ENCODE results near the gene ZNF683.

ZNF683 gene

DNA sequence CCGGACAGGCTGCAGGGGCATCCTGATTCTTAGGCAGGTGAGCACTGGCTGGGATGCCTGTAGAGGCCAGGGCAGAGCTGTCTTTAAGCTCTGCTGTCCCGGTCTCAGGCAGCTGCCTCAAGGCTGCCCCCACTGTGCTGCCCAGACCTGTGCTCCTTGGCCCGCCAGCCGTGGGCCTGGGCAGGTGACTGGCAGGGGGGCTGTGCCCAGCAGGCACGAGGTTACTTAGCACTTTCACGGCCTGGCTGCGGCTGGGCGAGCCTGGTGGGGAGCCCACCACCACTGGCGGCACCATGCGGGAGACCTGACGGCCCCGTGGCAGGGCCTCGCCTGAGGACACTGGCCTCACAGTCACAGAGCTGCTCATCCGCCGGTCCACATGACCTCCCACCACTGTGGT lies 26.8 kb downstream of the ZNF683 start:
- Histone ChIP-seq H3K9me3 (no peaks in the 10 kb centered on the region), H3K4me3 (no peak overlapping the region), H3K36me3 (no peaks in the 10 kb centered on the region), H3K27me3 (peaks cover 0 to 44% of the 10 kb centered on the region in 2 donors), H3K4me1 (no peaks in the 10 kb centered on the region), H3K27ac (no peak overlapping the region)
- DNase-seq = no peak
- intact Hi-C loops (cut with DNase I; ENCODE audit: low total_unique reads) = no loop called here
- TF ChIP-seq CTCF (IDR thresholded peaks at IDR 0.05) = no peak

DNA sequence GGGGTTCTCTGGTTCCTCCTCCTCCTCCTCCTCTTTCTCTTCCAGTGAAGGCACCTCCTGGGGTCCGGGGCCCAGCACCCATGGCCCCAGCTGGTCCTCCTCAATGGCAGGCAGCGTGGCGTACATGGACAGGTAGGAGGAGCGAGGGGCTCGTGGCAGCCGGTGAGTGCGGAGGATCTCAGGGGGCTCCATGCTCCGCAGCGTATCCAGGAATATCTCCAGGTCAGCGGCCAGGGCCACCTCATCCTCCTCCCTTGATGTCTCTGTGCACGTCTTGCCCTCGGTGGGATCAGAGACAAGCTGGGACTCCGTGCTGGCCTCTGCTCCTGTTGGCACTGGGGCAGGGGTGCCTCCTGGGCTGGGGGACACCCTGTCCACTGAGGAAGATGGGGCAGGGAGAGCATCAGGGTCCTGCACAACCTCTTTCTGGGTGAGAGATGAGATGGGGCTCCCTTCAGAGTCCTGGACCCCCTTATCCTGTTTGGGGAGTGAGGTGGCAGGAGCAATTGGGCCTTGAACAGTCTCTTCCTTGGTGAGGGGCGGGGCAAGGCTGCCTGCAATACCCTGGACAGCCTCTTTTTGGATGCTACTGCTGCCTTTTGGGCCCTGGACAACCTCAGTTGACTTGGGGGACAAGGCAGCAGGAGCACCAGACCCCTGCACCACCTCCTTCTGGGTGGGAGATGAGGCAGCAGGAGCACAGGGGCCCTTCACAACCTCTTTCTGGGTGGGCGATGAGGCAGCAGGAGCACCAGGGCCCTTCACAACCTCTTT lies 28.2 kb downstream of the ZNF683 start:
- no peaks in the 10 kb centered on the region for H3K4me1 ChIP-seq
- intact Hi-C loops (cut with DNase I; ENCODE audit: low total_unique reads) = no loop called here
- no peaks in the 10 kb centered on the region for H3K9me3 ChIP-seq
- no peak for DNase-seq
- H3K36me3 ChIP-seq = no peaks in the 10 kb centered on the region
- H3K4me3 ChIP-seq = no peak overlapping the region
- TF ChIP-seq CTCF (IDR thresholded peaks at IDR 0.05) = no peak
- peaks cover 0 to 44% of the 10 kb centered on the region in 2 donors for H3K27me3 ChIP-seq
- no peak overlapping the region for H3K27ac ChIP-seq

DNA sequence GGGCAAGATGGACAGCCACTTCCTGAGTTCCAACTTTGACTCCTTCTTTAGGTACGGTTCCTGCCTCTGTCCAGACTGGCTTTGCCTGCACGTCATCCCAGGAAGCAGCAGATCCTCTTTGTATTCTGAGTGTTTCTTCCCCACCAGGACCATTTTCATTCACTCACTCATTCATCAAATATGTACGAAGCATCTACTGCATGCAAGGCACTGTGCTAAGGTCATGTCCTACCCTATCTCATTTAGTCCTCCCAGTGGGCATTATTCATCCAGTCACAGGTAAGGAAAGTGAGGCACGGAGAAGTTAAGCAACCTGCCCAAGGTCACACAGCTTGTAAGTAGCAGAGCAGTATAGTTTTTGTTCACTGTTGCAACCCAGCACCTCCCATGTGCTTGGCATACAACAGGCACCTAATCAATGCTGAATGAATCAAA lies 32.5 kb downstream of the ZNF683 start:
- no peaks in the 10 kb centered on the region for H3K9me3 ChIP-seq
- DNase-seq = no peak
- H3K4me3 ChIP-seq = no peak overlapping the region
- H3K4me1 ChIP-seq = peaks cover 0 to 14% (median 11%) of the 10 kb centered on the region in 4 donors
- intact Hi-C loops (cut with DNase I; ENCODE audit: low total_unique reads) = no loop called here
- H3K36me3 ChIP-seq = no peaks in the 10 kb centered on the region
- TF ChIP-seq CTCF (IDR thresholded peaks at IDR 0.05) = no peak
- peaks cover 4 to 65% of the 10 kb centered on the region in 2 donors for H3K27me3 ChIP-seq
- H3K27ac ChIP-seq = no peak overlapping the region

DNA sequence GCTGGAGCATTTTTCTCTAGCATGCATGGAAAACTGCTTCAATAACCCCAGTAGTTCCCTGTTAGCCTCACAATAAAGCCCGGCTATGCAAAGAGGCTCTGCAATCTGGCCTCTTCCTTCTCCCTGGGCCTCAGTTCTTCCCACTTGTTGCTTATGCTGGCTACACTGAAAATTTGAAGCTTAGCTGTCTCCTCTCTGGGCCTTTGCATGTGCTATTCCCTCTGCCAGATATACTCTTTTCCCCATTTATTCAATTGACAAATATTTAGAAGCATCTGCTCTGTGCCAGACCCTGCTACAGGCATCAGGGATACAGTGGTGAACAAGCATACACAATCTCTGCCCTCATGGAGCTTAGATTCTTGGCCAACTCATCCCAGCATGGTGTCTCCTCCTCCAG lies 33.9 kb downstream of the ZNF683 start:
- Histone ChIP-seq H3K27ac (no peak overlapping the region), H3K36me3 (no peaks in the 10 kb centered on the region), H3K9me3 (no peaks in the 10 kb centered on the region), H3K4me1 (peaks cover 0 to 14% (median 11%) of the 10 kb centered on the region in 4 donors), H3K27me3 (peaks cover 4 to 65% of the 10 kb centered on the region in 2 donors), H3K4me3 (no peak overlapping the region)
- DNase-seq = no peak
- TF ChIP-seq CTCF (IDR thresholded peaks at IDR 0.05) = no peak
- intact Hi-C loops (cut with DNase I; ENCODE audit: low total_unique reads) = no loop called here

- intact Hi-C loops (cut with DNase I; ENCODE audit: low total_unique reads) = no loop called here
- H3K27me3 ChIP-seq = peaks cover 4 to 63% of the 10 kb centered on the region in 2 donors
- no peak for TF ChIP-seq CTCF (IDR thresholded peaks at IDR 0.05)
- H3K27ac ChIP-seq = no peak overlapping the region
- H3K36me3 ChIP-seq = no peaks in the 10 kb centered on the region
- H3K9me3 ChIP-seq = no peaks in the 10 kb centered on the region
- H3K4me3 ChIP-seq = no peak overlapping the region
- H3K4me1 ChIP-seq = peaks cover 0 to 14% (median 11%) of the 10 kb centered on the region in 4 donors
- DNase-seq = no peak
These were observed 34.9 kb downstream of the ZNF683 start for GRCh38 chr1:26337625-26338024.
